SU-DHL-6 (cell line): ENCODE measurements around the gene TOR2A.

Source experiments
- CTCF ChIP-seq: fragments of 200-600 bp; sonication (generic); IDR thresholded peaks from one replicate; pipeline ENCODE4 v1.5.1; 2017; ENCODE audit warnings: antibody characterized with exemption, mild to moderate bottlenecking, low read length, moderate library complexity; ENCODE audit not compliant: insufficient read depth, poor library complexity, severe bottlenecking
- EZH2phosphoT487 ChIP-seq: fragments of 200-600 bp; sonication (generic), shearing (Covaris generic); conservative IDR thresholded peaks from 2 replicates; pipeline ENCODE4 v1.6.1; 2018; ENCODE audit warnings: mild to moderate bottlenecking, antibody characterized with exemption, low read length, moderate library complexity, mixed read lengths

GRCh38 chr9:127682351-127683136, 52.5 kb downstream of the TOR2A start:
- no peak for TF ChIP-seq CTCF
- no peak for TF ChIP-seq EZH2phosphoT487
